AG09309 (cell line): ENCODE data around the gene OSBPL10.
"Not testable (repeated sequence)": the region's sequence is repeated elsewhere in the genome, so short reads cannot be mapped to it uniquely, and the experiment has no call there.

Experiments used
- DNase-seq: peaks from one replicate; pipeline ENCODE4 v3.0.0-alpha.2; 2010; ENCODE audit warnings: low read depth
- H3K4me3 ChIP-seq: 2 replicates; pipeline ENCODE4 v1.5.1; 2011; ENCODE audit warnings: mild to moderate bottlenecking, low read depth, low read length, moderate library complexity; ENCODE audit not compliant: control insufficient read depth
- TF ChIP-seq, protein P1 (sequence below): IDR thresholded peaks from 2 replicates; pipeline ENCODE4 v1.5.1; 2011; ENCODE audit warnings: mild to moderate bottlenecking, low read depth, low read length, inconsistent platforms; ENCODE audit not compliant: insufficient read depth, control insufficient read depth; ENCODE audit errors: missing control alignments

Gene OSBPL10

DNA sequence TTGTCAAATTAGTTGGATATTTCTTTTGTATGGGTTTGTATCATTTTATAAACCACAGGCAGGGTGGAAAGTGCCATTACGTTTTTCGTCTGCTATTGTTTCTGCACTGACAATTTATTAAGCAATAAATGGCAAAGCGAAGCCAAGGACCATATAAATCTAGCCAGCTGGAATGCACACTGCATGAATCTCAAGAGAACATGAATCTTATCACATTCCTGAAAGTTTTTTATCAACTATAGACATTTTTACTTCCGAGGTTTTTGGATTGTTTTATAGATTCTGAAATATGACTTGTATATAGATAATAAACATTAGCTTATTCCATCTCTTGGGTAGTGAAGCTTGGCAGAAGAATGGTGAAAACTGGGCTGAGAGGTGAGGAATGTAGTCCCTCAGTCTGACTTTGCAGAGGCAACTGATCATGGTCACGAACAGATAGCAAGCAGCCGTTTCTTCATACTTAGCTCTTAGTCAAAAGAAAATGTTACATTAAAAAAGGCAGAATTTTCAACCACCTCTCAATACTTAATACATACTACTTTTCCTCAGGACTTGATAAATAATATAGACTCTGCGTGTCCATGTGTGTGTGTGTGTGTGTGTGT is 102.7 kb downstream of the OSBPL10 start:
- DNase-seq = peak; percentile 32
- H3K4me3 ChIP-seq = no peak overlapping the region
- TF ChIP-seq, protein P1, sequence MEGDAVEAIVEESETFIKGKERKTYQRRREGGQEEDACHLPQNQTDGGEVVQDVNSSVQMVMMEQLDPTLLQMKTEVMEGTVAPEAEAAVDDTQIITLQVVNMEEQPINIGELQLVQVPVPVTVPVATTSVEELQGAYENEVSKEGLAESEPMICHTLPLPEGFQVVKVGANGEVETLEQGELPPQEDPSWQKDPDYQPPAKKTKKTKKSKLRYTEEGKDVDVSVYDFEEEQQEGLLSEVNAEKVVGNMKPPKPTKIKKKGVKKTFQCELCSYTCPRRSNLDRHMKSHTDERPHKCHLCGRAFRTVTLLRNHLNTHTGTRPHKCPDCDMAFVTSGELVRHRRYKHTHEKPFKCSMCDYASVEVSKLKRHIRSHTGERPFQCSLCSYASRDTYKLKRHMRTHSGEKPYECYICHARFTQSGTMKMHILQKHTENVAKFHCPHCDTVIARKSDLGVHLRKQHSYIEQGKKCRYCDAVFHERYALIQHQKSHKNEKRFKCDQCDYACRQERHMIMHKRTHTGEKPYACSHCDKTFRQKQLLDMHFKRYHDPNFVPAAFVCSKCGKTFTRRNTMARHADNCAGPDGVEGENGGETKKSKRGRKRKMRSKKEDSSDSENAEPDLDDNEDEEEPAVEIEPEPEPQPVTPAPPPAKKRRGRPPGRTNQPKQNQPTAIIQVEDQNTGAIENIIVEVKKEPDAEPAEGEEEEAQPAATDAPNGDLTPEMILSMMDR = no peak

DNA sequence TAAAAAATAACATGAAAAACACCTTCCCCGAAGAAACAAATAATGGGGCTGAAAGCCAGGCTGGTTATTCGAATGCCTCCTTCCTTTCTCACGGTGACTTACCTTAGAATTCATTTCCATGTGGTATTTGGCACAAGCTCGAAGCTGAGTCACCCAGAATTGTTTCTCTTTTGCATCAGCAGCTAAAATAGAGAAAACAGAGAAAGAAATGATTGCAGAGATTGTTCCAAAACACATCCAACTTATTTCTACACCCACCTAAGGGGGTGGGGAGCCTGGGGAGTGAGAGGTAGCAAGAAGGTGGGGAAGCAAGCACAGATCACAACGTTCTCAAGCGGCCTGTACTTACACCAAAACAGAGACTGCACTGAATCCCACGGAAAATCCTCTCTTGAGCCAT is 104.7 kb downstream of the OSBPL10 start:
- TF ChIP-seq, protein P1 = no peak
- peak; percentile 24 for DNase-seq
- no peak overlapping the region for H3K4me3 ChIP-seq

DNA sequence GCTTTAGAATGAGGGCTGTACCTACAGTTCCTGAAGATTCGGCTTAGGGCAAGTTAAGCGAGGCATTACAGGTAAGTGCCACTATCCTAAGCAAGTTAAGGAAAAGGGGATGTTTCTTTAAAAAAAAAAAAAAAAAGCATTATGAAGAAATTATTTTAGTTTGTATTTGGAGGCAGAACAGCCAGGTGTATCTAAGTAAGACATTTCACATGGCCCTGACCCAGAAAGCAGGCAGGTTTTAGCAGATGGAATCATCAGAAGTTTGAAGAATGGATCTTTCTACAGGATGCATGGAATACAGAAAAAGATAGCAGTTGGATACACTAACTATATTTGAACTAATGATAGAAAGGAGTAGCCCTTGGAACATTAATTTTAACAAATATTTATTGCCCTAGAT is 105.6 kb downstream of the OSBPL10 start:
- TF ChIP-seq, protein P1 = no peak
- no peak overlapping the region for H3K4me3 ChIP-seq
- DNase-seq = no peak

DNA sequence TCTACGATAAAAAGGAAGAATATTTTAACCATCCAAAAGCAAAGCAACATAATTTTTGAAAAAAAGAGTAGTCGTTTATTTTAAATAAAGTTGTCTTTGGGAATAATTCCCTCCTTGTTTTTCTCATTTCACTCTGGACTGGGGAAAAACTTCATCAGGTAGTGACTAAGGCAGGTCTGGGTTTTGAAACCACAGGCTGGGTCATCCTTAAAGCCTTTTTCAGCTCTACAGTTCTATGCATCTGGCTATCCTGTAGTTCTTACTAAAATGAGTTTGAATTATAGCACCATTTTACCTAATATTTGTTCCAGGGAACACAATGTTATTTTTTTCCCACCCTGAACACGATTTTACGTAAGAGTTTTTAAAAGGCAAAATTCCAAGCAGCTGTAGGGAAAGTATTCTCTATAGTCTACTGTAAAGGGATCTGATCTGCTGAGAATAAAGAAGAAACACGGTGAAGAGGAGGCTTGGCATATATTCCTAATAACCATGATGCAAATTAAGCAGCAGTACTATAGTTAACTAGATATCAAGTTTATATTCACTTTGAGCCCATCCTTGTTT is 107.7 kb downstream of the OSBPL10 start:
- TF ChIP-seq, protein P1 = no peak
- no peak for DNase-seq
- H3K4me3 ChIP-seq = no peak overlapping the region

DNA sequence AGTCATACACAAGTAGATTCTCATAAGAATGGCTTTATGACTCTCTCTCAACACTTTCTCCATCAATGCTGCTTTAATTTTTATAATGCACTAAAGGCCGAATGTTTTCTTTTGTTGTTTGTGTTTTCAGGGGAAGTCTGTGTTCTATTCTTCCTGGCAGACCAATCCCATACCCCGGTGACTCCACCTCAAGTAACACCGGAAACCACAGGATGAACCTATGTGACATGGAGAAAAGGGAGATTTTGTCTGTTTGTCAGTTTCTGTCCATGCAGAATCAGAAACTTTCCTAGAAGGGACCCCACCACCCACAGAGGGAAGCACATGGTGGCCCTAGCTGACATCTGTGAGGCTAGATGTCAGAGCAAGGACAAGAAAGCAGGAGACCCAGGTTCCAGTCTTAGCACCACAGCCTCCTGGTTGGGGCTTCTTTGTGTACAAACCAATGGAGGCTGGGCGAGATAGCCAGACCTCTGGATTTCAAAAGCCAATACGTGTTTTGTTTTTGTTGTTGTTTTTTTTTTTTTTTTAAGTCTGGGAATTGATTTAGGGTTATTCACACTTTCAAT is 109.0 kb downstream of the OSBPL10 start:
- TF ChIP-seq, protein P1 = no peak

GRCh38 chr3:31870111-31870510 is 111.0 kb downstream of the OSBPL10 start:
- not testable (repeated sequence) for H3K4me3 ChIP-seq

More for the DNA sequence above, 109.0 kb downstream of the OSBPL10 start:
- no peak for DNase-seq
- H3K4me3 ChIP-seq = no peak overlapping the region

GRCh38 chr3:31868236-31868635 is 112.8 kb downstream of the OSBPL10 start:
- TF ChIP-seq, protein P1 = no peak
- DNase-seq = no peak

More at GRCh38 chr3:31870111-31870510, 111.0 kb downstream of the OSBPL10 start:
- DNase-seq = not testable (repeated sequence)

More at GRCh38 chr3:31868236-31868635, 112.8 kb downstream of the OSBPL10 start:
- no peak overlapping the region for H3K4me3 ChIP-seq
